Measurements from ENCODE around the gene FAM236D. TPM values are rescaled to one million over a fixed set of nuclear protein-coding genes. Genes with fewer than 3 reads are reported as not detected.
"Not testable (repeated sequence)": the region's sequence is repeated elsewhere in the genome, so short reads cannot be mapped to it uniquely, and the experiment has no call there.

FAM236D gene
- not detected in 2 replicates for total RNA-seq (2021)
- long read RNA-seq: 0 reads

- not testable (repeated sequence) for H3K4ac ChIP-seq (ENCODE audit: low read depth, low read length); H3K4me1 Mint-ChIP-seq; H3K23me2 ChIP-seq (ENCODE audit: insufficient read length, low read depth, low read length, poor library complexity, severe bottlenecking); H3K27me3 ChIP-seq (ENCODE audit: insufficient read depth, low read length); H2BK5ac ChIP-seq (ENCODE audit: insufficient read length, low read length); H3K79me1 ChIP-seq (ENCODE audit: insufficient read depth, low read depth, low read length, poor library complexity, severe bottlenecking); H3K56ac ChIP-seq (ENCODE audit: insufficient read length, low read depth, low read length); H2AK5ac ChIP-seq (ENCODE audit: insufficient read length, low read length); H2BK120ac ChIP-seq (ENCODE audit: low read depth, low read length, poor library complexity, severe bottlenecking); H3K9ac ChIP-seq (ENCODE audit: extremely low read depth, insufficient read length, low read length); H3K9me3 Mint-ChIP-seq; H2BK15ac ChIP-seq (ENCODE audit: low read depth, low read length); H3K79me2 ChIP-seq (ENCODE audit: insufficient read depth, low read length); H3T11ph ChIP-seq (ENCODE audit: low read length); H3K9me3 ChIP-seq (ENCODE audit: control insufficient read depth, low read depth, low read length); H3K14ac ChIP-seq (ENCODE audit: insufficient read depth, low read length); H4K20me1 ChIP-seq (ENCODE audit: control insufficient read depth, insufficient read depth, insufficient read length); H4K8ac ChIP-seq (replicated peaks; ENCODE audit: insufficient read length, low read depth, low read length); H3K4me1 ChIP-seq (ENCODE audit: insufficient read depth, low read length); H2AFZ ChIP-seq (ENCODE audit: low read length); H3K23ac ChIP-seq (ENCODE audit: insufficient read length, low read depth, low read length); DNase-seq; H2BK20ac ChIP-seq (ENCODE audit: low read depth, low read length, poor library complexity, severe bottlenecking); H3K27me3 Mint-ChIP-seq (ENCODE audit: low read depth); H4K5ac ChIP-seq (ENCODE audit: insufficient read length, low read depth, low read length); H2BK12ac ChIP-seq (ENCODE audit: insufficient read length, low read depth, low read length); H3K36me3 Mint-ChIP-seq (ENCODE audit: insufficient read depth in 1 of 3, low read depth in 3 of 3); H3K27ac ChIP-seq (ENCODE audit: insufficient read length, low read depth, low read length); H3K27ac Mint-ChIP-seq; H3K4me2 ChIP-seq (ENCODE audit: insufficient read depth, insufficient read length, low read length); H3K4me3 Mint-ChIP-seq; H4K91ac ChIP-seq (ENCODE audit: insufficient read length, low read depth, low read length); H3K18ac ChIP-seq (ENCODE audit: insufficient read length, low read depth, low read length)
- WGBS (ENCODE audit: extremely low coverage, insufficient read length, low lambda C conversion rate): no CpG with 5 or more reads among the region's 13 CpGs
Measured at GRCh38 chrX:72808110-72808509, at the start of gene FAM236D. Gene FAM236D, minus strand, starts transcription at chrX:72808210. Its CDS starts 100 bp downstream, at chrX:72808110.

GRCh38 chrX:72837532-72837931 is 29.5 kb upstream of the FAM236D start:
- not testable (repeated sequence) for H3K4me3 Mint-ChIP-seq; H3K4me1 Mint-ChIP-seq; H2BK5ac ChIP-seq (ENCODE audit: insufficient read length, low read length); H3K4me1 ChIP-seq (ENCODE audit: insufficient read depth, low read length); H2AK5ac ChIP-seq (ENCODE audit: insufficient read length, low read length); H4K20me1 ChIP-seq (ENCODE audit: control insufficient read depth, insufficient read depth, insufficient read length); H3K18ac ChIP-seq (ENCODE audit: insufficient read length, low read depth, low read length); H3K23me2 ChIP-seq (ENCODE audit: insufficient read length, low read depth, low read length, poor library complexity, severe bottlenecking); H3K56ac ChIP-seq (ENCODE audit: insufficient read length, low read depth, low read length); H3K27ac Mint-ChIP-seq; H2BK12ac ChIP-seq (ENCODE audit: insufficient read length, low read depth, low read length); H3K9me3 Mint-ChIP-seq; H3K4ac ChIP-seq (ENCODE audit: low read depth, low read length); DNase-seq; H3K36me3 Mint-ChIP-seq (ENCODE audit: insufficient read depth in 1 of 3, low read depth in 3 of 3); H3K79me1 ChIP-seq (ENCODE audit: insufficient read depth, low read depth, low read length, poor library complexity, severe bottlenecking); H4K91ac ChIP-seq (ENCODE audit: insufficient read length, low read depth, low read length); H3K27ac ChIP-seq (ENCODE audit: insufficient read length, low read depth, low read length); H3K23ac ChIP-seq (ENCODE audit: insufficient read length, low read depth, low read length); H4K8ac ChIP-seq (replicated peaks; ENCODE audit: insufficient read length, low read depth, low read length); H3K14ac ChIP-seq (ENCODE audit: insufficient read depth, low read length); H2BK20ac ChIP-seq (ENCODE audit: low read depth, low read length, poor library complexity, severe bottlenecking); H2AFZ ChIP-seq (ENCODE audit: low read length); H3K27me3 ChIP-seq (ENCODE audit: insufficient read depth, low read length); H3K9me3 ChIP-seq (ENCODE audit: control insufficient read depth, low read depth, low read length); H2BK15ac ChIP-seq (ENCODE audit: low read depth, low read length); H3K9ac ChIP-seq (ENCODE audit: extremely low read depth, insufficient read length, low read length); H3T11ph ChIP-seq (ENCODE audit: low read length); H4K5ac ChIP-seq (ENCODE audit: insufficient read length, low read depth, low read length); H2BK120ac ChIP-seq (ENCODE audit: low read depth, low read length, poor library complexity, severe bottlenecking); H3K27me3 Mint-ChIP-seq (ENCODE audit: low read depth); H3K79me2 ChIP-seq (ENCODE audit: insufficient read depth, low read length); H3K4me2 ChIP-seq (ENCODE audit: insufficient read depth, insufficient read length, low read length)
- whole genome bisulfite sequencing (ENCODE audit: extremely low coverage, insufficient read length, low lambda C conversion rate): no CpG with 5 or more reads among the region's 2 CpGs
